Right kidney (tissue), 1 donor: ENCODE results near the gene BMP7.
"Not testable (repeated sequence)": the region's sequence is repeated elsewhere in the genome, so short reads cannot be mapped to it uniquely, and the experiment has no call there.

Experiments
- DNase-seq: peaks from one replicate; pipeline ENCODE4 v3.0.0-alpha.2; 2016

BMP7 gene

DNA sequence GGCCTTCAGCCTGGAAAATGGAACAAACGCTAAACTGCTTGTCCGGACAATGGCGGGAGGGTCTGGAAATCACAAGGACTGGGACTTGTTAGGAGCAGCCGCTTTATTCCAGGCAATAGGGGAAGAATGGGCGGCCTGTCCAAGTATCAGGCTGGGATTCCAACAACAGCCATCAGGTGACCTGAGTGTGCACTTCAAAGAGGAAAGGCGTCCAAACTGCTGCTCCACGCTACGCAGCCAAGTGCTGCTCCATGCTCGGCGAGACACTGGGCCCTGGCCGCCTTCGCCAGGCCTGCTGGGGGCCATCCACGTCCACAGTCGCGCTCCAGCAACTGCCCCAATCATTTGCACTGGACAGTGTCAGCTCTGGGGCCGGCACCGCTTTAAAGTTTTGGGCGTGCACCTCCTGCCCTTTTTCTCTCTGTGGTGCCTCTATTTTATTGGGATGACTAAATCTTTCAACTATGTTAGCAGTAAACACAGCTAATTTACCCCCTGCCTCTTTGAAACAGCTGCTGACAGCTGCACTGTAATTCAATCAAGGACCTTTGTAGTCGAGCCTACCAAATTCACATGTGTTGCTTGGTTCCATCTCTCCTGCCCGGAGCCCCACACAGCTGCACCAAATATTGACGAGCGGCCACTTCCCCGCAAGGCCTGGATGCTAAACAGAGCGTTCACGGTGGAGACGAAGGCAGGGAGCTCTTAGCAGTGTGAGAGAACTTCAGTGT, 98.3 kb downstream of the BMP7 start:
- peak; percentile 56 for DNase-seq

DNA sequence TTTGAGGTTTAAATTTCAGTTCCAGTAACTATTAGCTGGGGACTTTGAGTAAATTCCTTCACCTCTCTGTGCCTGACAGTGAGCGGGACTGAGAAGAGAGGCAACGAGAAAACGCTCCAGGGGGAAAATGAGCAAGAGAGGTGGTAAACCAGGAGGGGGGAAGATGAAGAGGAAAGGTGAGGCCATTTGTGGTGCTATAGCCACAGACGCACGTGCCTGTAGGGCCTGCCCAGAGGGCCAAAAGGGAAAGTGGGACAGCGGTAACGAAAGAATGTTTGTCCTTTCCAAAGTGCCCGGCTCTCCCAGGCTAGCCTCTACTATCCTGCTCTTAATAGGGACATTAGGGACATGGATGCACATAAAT, 99.2 kb downstream of the BMP7 start:
- DNase-seq, result no peak

GRCh38 chr20:57166568-57167291, 99.7 kb downstream of the BMP7 start:
- DNase-seq, result no peak

DNA sequence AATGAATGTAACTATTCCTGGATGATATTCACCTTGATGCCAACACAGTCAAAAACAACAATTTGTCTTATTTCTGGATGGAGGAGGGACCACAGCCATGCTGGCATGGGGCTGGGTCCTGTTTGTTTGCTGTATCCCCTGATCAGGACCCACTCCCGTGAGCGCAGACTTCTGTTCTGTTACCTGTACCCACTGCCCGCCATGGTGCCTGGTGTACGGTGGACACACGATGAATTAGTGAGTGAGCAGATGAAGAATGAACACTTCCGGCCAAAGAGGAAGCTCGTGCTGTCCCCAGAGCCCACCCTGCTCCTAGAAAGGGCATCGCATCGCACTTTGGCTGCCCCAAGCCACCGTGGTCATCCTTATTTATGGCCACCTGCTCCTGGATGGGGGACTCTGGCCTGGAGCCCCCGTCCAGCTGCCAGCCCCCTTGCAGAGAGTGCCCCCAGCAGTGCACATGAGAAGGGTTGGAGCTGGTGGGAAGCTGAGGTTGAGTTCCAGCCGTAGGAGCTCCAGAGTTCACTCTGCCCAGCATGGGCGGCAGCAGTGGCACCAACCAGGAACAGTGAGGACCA, 100.9 kb downstream of the BMP7 start:
- no peak for DNase-seq

DNA sequence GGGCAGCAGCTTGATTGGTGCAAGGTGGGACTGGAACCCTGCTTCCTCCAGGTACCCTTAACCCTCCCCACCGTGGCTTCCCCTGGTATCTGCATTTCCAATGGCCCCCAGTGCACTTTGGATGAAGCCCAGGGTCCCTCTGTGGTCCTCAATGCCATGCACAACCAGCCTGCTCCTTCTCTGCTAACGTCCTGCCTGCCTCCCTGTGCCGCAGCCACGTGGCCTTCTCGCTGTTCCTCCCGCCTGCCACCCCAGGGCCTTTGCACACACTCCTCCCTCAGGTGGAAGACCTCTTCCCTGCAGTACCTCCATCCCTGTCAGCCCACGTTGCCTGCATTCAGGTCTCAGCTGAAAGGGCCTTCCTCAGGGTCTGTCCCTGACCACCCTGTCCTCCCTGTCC, 101.6 kb downstream of the BMP7 start:
- no peak for DNase-seq

DNA sequence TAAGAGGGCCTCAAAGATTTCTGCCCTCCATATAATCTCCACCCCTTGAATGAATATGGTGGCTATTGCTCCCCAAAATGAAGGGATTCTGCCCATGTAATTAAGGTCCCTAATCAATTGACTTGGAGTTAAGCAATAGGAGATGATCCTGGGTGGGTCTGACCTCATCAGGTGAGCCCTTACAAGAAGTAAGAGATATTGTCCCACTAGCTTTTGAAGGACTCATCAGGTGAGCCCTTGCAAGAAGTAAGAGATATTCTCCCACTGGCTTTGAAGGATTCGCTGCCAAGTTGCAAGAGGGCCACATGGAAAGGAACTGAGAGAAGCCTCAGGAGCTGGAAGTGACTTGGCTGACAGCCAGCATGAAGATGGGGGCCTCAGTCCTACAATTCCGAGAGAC, 103.4 kb downstream of the BMP7 start:
- DNase-seq, result no peak

DNA sequence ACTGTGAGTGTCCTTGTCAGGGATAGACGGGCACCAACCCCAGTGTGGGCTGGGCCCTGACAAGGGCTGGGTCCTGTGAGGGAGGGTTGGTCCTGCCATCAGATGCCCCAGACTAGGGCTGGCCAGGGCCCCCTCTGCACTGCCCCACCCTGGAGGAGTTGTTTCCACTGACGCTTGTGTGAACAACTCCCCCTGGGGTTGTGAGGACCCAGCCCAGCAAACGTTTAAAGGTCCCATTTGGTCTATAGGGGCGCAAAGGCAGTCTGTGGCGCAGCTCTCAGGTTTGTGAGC, 104.1 kb downstream of the BMP7 start:
- DNase-seq, result no peak

GRCh38 chr20:57161478-57162361, 104.7 kb downstream of the BMP7 start:
- DNase-seq, result no peak

- no peak for DNase-seq
These were observed 105.5 kb downstream of the BMP7 start for GRCh38 chr20:57160985-57161384.

DNA sequence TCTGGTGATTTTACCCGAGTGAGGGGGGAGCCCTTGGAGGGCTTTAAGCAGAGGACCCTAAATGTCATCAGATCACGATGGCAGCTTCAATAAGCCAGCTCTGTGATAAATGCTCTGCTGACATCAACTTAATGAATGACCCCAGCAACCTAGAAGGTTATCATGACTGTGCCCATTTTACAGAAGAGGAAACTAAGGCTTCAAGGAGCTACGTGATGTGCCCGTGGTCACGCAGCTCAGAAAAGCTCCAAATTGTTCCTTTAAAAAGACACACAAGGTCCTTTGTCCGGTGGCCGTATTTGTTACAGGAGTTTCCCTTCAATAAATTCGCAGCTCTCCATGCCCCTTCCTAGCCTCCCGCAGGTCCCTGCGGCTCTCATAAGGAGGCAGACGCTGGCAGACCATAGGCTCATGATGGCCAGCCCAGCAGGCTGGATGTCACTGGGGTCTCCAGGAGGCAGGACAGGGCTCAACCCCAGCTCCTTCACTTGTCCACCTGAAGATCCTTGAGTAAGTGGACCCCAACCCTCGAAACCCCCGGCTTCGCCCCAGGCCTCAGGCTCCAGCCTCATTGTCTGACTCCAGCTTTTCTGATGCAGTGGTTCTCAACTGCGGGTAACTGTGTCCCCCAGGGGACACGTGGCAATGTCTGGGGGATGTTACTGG, 106.4 kb downstream of the BMP7 start:
- DNase-seq, result no peak

- no peak for DNase-seq
These were observed 107.1 kb downstream of the BMP7 start for GRCh38 chr20:57159193-57159851.

GRCh38 chr20:57158474-57158873, 108.0 kb downstream of the BMP7 start:
- no peak for DNase-seq

DNA sequence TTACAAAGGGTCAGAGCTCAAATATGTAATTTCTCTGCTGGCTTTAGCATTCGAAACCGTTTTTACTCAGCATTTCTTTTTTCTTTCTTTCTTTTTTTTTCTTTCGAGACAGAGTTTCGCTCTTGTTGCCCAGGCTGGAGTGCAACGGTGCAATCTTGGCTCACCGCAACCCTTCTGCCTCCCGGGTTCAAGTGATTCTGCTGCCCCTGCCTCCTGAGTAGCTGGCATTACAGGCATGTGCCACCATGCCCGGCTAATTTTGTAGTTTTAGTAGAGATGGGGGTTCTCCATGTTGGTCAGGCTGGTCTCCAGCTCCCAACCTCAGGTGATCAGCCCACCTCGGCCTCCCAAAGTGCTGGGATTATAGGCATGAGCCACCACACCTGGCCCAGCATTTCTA, 108.7 kb downstream of the BMP7 start:
- DNase-seq, result not testable (repeated sequence)

- no peak for DNase-seq
These were observed 109.2 kb downstream of the BMP7 start for GRCh38 chr20:57157106-57157691.

DNA sequence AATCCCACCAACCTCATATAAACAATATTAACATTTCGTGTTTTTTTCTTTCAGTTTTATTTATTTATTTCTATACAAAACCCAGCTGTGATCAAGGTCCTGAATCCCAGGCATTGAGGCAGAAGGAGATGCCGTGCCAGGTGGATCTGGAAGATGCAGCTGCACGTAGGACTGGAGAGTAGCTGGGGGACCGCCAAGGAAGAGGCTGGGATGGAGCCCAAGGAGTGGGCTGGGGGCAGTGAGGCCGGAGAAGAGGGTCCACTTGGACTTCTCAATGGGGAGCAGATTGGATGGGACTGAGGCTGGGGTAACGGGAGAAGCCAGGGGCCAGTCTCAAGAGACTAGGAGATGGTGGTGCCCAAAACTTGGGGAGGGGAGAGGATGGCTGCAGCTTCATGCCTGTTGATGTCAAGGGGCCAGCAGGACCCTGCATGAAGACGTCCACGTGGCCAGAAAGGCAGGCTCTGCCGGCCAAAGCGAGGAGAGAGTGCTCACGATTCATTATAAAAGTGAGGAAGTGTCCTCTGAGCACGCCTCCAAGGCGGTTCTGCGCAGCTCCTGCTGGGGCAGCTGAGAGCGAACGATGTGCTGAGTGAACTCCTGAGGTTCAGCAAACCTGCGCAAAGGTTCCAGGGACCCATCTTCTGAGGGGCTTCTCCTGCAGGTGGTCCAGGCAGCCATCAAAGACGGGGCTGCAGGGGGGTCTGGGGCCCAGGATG, 110.3 kb downstream of the BMP7 start:
- no peak for DNase-seq

DNA sequence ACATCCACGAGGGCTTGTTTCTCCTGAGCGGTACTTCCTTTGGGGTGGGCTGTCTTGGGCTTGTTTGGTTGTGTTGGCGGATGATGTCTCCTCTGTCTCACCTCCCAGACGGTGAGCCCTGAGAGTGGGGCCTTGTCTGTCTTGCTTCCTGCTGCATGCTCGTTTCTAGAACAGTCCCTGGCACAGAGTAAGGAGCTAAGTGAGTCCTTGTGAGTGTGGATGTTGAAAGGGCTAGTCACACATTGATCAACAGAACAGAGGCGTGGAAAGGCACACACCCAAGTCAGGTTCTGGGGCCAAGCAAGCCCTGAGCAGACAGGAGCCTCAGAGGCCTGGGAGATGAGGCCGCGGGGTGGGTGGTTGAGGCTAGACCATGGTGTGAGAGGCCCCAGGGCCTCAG, 111.0 kb downstream of the BMP7 start:
- no peak for DNase-seq

GRCh38 chr20:57153238-57153905, 113.1 kb downstream of the BMP7 start:
- no peak for DNase-seq

- no peak for DNase-seq
These were observed 113.9 kb downstream of the BMP7 start for GRCh38 chr20:57152557-57152956.

DNA sequence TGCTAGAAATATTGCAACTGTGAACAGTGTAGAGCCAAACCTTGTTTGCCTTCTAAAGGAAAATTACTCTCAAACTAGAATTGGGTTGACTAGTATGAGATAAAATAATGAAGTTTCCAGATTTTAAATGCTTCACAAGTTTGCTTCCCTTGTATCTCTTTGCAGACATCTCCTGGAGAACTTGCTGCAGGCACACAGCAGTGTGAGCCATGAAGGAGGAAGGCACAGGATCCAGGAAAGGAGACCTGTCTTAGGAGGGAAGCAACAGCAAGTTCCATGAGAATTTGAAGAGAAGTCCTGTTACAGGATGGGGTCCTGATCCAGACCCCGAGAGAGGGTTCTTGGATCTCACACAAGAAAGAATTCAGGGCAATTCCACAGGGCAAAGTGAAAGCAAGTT, 115.9 kb downstream of the BMP7 start:
- no peak for DNase-seq

DNA sequence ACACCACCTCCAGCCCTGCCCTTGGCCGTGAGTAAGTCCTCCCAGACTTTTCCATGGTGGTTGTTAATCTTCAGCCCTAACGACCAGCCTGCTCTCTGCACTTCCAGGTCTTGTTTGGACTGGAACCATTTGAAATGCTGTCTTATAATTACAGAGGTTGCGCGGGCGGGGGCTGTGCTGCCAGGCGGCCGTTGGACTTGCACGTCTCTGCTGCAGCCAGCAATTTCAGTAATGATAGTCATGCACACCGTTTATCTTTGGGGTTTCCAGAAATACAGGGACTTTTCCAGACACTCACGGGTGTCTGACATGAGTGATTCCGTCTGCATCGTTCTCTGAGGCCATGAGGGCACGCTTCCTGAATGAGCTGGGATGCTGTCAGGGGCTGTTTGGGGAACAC, 118.2 kb downstream of the BMP7 start:
- DNase-seq, result peak; percentile 45
